Kidney (tissue), 14 donors: ENCODE measurements around the gene ATP6V1F. TPM values are rescaled to one million over a fixed set of nuclear protein-coding genes. Genes with fewer than 3 reads are reported as not detected.

Experiments used
- DNase-seq, 5 donors: peaks; one replicate each; pipeline ENCODE4 v3.0.0-alpha.2; 2013 to 2020
- FAIRE-seq: peaks from 2 replicates; lab custom pipeline; 2012; peaks lifted over from hg19 to GRCh38; lab: Jason Lieb, UNC
- H3K27ac ChIP-seq, 2 donors: one replicate each; pipeline ENCODE4 v1.7.0; 2013; ENCODE audit warnings: low read depth in 2 of 2, low read length in 2 of 2, inconsistent platforms in 1 of 2
- H3K27me3 ChIP-seq: one replicate; pipeline ENCODE4 v1.7.1; 2013; ENCODE audit warnings: low read length, inconsistent platforms; ENCODE audit not compliant: control insufficient read depth, insufficient read depth
- H3K36me3 ChIP-seq, 3 donors: one replicate each; pipeline versions ENCODE4 v1.7.0 to v1.7.1; 2013; ENCODE audit warnings: low read length in 3 of 3, control low read depth in 1 of 3, inconsistent platforms in 1 of 3; ENCODE audit not compliant: insufficient read depth in 3 of 3, control insufficient read depth in 2 of 3
- H3K4me1 ChIP-seq, 3 donors: one replicate each; pipeline versions ENCODE4 v1.7.0 to v1.7.1; 2013; ENCODE audit warnings: low read length in 3 of 3, inconsistent platforms in 1 of 3, low read depth in 1 of 3; ENCODE audit not compliant: control insufficient read depth in 2 of 3, insufficient read depth in 2 of 3
- H3K4me3 ChIP-seq, 3 donors: one replicate each; pipeline versions ENCODE4 v1.7.0 to v1.8.1; 2013; ENCODE audit warnings: low read length in 3 of 3, control low read depth in 1 of 3, inconsistent platforms in 1 of 3
- H3K9ac ChIP-seq, 3 donors: one replicate each; pipeline versions ENCODE4 v1.7.0 to v1.7.1; 2013; ENCODE audit warnings: low read length in 3 of 3, control low read depth in 1 of 3, inconsistent platforms in 1 of 3
- H3K9me3 ChIP-seq, 3 donors: one replicate each; pipeline versions ENCODE4 v1.7.0 to v1.7.1; 2013; ENCODE audit warnings: low read length in 3 of 3, control low read depth in 1 of 3, inconsistent platforms in 1 of 3; ENCODE audit not compliant: control insufficient read depth in 2 of 3, insufficient read depth in 1 of 3
- CTCF ChIP-seq: IDR thresholded peaks from 3 replicates; pipeline ENCODE4 v1.5.1; 2012; ENCODE audit warnings: mild to moderate bottlenecking, moderate library complexity, borderline replicate concordance; ENCODE audit not compliant: insufficient read depth; ENCODE audit errors: extremely low read depth
- intact Hi-C: fragments of 100-400 bp; cut with DNase I; formaldehyde crosslinking; loops from one replicate; pipeline ENCODE4 v1.11.1; 2022
- polyA plus RNA-seq: library from polyadenylated mRNA; stranded (reverse); fragments of 350-450 nt; fragmentation: Illumina TruSeq; extraction: RNeasy Lipid Tissue Mini Kit (QIAGEN cat#74804); gene quantifications from one replicate; pipeline ENCODE4 v1.2.3, GENCODE V29; 2014; ENCODE audit warnings: low read depth, low replicate concordance; ENCODE audit not compliant: insufficient read depth
- total RNA-seq: library from RNA; stranded (reverse); fragmentation: NEBNext Ultra II Directional; extraction: Animal tissue kit (Norgen Biotek cat#: 25700); gene quantifications from one replicate; pipeline ENCODE4 v1.2.1, GENCODE V29; 2021
- donor health status: control.
- donor health status: control.
- donor health status: control.
- donor health status: control.
- donor health status: control.
- donor health status: DM: yes; HTN: yes; CAD: no.
- donor health status: Normal renal cell carcinoma (clear cell type).

ATP6V1F gene
- total and polyA plus RNA-seq, 2 donors from 2014 or later: 161 to 684 TPM

- no peak overlapping the region for H3K4me3 ChIP-seq
- H3K27ac ChIP-seq: no peak overlapping the region
Observed at GRCh38 chr7:128833946-128834325, 28.7 kb upstream of the ATP6V1F start.

GRCh38 chr7:128835231-128835751 is 27.4 kb upstream of the ATP6V1F start:
- Histone ChIP-seq H3K9ac (no peak overlapping the region), H3K4me3 (no peak overlapping the region), H3K9me3 (no peaks in the 10 kb centered on the region), H3K4me1 (peaks cover 0 to 4% (median 0%) of the 10 kb centered on the region in 3 donors), H3K27ac (no peak overlapping the region), H3K27me3 (no peaks in the 10 kb centered on the region), H3K36me3 (no peaks in the 10 kb centered on the region)
- FAIRE-seq (no peak), DNase-seq (no peak)
- intact Hi-C loops: no loop called here
- no peak for TF ChIP-seq CTCF

More at GRCh38 chr7:128833946-128834325, 28.7 kb upstream of the ATP6V1F start:
- Histone ChIP-seq H3K4me1 (peaks cover 0 to 6% (median 0%) of the 10 kb centered on the region in 3 donors), H3K9me3 (no peaks in the 10 kb centered on the region), H3K9ac (no peak overlapping the region), H3K27me3 (no peaks in the 10 kb centered on the region), H3K36me3 (no peaks in the 10 kb centered on the region)
- DNase-seq (peak in 1 of 5 donors; percentile 55), FAIRE-seq (no peak)
- intact Hi-C loops: no loop called here
- TF ChIP-seq CTCF: no peak

GRCh38 chr7:128835790-128836641 is 26.6 kb upstream of the ATP6V1F start:
- no peaks in the 10 kb centered on the region for H3K9me3 ChIP-seq
- H3K4me3 ChIP-seq: no peak overlapping the region
- FAIRE-seq: no peak
- no peak overlapping the region for H3K9ac ChIP-seq
- intact Hi-C loops: no loop called here
- H3K27ac ChIP-seq: no peak overlapping the region
- no peaks in the 10 kb centered on the region for H3K36me3 ChIP-seq
- peak in 1 of 5 donors; percentile 16 for DNase-seq
- no peaks in the 10 kb centered on the region for H3K4me1 ChIP-seq
- TF ChIP-seq CTCF: no peak
- H3K27me3 ChIP-seq: no peaks in the 10 kb centered on the region
